ENCODE data around the gene ZNF880.
A peak's percentile ranks its signal among the peaks of the same experiment; 100 is the strongest.
"Not testable (repeated sequence)": the region's sequence is repeated elsewhere in the genome, so short reads cannot be mapped to it uniquely, and the experiment has no call there.

Gene ZNF880

DNA sequence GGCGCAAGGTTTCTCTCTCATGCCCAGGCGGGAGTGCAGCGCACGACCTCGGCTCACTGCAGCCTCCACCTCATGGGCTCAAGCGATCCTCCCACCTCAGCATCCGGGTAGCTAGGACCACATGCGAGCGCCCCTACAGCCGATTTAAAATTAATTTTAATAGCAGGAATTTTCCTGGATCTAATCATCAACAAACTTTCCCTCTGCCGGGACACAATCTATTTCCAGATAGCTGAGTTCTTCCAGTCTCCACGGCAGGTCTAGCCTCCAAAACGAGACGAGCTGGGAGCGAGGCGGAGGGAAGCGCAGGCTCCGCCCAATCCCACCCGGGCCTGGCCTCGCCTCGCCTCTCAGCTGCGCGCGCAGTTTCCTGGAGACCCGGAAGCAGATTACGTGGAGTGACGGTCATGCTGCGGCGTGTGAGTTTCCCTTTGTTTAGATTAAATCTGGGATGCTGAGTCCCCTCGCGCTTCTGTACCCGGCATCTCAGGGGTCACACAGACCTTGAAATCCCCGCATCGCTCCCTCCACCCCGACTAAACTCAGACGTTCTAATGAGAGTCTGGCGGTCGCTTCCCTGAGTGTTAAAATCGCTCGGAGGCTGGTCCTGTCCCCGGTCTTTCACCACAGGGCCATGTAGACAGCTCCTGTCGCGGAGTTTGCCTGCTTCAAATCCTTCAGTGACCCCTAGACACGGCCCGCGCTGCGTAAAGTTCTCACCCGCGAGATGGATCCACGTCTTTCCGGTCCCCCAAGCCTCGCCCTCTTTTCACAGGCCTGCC, at the start of gene ZNF880:
TSS of gene ZNF880 (plus strand) at position 365 of the 782 bp plus-strand sequence. CDS start at position 408, 43 bp downstream.
- peak; percentile 81 to 84 for DNase-seq (ENCODE audit: low read depth in 1 of 2, low spot score in 1 of 2)

DNA sequence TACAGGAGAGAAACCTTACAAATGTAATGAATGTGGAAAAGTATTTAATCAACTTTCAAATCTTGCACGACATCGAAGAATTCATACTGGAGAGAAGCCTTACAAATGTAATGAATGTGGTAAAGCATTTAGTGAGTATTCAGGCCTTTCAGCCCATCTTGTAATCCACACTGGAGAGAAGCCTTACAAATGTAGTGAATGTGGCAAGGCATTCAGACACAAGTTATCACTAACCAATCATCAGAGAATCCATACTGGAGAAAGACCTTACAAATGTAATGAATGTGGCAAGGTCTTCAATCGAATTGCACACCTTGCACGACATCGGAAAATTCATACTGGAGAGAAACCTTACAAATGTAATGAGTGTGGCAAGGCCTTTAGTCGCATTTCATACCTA, 47.3 kb upstream of the ZNF880 start:
- no peak for DNase-seq (ENCODE audit: low read depth in 1 of 2, low spot score in 1 of 2)

DNA sequence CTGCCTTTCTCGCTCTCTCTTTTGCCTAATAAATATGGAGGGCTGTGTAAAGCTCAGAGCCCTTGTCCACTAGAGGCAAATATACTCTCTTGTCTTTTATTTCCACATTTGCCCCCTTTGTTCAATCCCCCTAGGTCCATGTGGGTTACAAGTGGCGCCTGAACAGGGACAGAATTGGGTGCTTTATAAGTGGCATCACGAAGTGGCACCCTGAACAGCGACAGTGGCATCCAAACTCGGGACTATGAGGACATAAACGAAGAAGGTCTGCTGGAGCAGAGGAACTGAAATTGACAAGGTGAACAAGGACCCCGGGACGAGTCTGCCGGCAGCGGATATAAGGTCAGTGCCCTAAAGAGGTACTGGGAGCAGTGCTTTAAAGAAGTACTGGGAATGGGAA, 38.0 kb upstream of the ZNF880 start:
- no peak for DNase-seq (ENCODE audit: low read depth in 1 of 2, low spot score in 1 of 2)

DNA sequence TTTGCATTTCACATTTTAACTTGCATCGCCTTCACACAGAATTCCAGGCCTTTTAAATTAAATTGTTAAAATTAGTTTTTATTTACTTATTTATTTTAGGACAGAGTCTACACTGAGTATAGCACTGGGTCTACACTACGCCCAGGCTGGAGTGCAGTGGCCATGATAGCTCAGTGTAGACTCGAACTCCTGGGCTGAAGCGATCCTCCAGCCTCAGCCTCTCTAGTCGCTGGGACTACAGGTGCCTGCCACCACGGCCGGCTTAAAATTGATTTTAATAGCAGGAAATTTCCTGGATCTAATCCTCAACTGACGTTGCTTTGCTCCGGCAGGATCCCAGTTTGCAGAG, 34.0 kb upstream of the ZNF880 start:
- no peak for DNase-seq (ENCODE audit: low read depth in 1 of 2, low spot score in 1 of 2)

DNA sequence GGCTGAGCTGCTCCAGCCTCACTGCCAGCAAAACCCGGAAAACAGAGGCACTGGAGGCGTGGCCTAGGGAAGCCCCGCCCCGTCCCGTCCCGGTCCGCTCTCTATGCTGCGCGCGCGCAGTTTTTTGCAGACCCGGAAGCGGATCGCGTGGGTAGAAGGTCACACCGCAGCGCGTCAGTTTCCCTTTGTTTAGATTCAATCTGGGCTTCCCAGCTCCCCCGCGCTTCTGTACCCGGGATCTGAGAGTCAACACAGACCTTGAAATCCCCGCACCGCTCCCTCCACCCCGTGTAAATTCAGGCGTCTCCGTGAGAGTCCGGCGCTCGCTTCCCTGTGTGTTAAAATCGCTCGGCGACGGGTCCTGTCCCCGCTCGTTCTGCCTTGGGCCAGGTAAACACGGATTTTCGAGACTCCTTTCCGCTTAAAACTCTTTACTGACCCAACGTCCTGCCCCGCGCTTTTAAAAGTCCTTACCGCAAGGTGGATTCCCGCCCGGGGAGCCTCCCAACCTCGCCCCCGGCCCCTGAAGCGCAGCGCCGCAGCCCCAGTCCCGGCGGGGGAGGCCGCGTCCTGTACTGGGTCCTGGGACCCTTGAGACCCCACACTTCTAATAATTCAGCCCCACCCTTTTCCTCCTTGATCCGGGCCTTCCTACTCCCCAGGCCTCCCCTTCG, 33.5 kb upstream of the ZNF880 start, which contains the start of gene ZNF610:
TSS of gene ZNF610 (plus strand) at position 127 of the 674 bp plus-strand sequence. CDS start 12,930 bp downstream, outside the sequence.
- DNase-seq (ENCODE audit: low read depth in 1 of 2, low spot score in 1 of 2) = peak; percentile 71 to 76

DNA sequence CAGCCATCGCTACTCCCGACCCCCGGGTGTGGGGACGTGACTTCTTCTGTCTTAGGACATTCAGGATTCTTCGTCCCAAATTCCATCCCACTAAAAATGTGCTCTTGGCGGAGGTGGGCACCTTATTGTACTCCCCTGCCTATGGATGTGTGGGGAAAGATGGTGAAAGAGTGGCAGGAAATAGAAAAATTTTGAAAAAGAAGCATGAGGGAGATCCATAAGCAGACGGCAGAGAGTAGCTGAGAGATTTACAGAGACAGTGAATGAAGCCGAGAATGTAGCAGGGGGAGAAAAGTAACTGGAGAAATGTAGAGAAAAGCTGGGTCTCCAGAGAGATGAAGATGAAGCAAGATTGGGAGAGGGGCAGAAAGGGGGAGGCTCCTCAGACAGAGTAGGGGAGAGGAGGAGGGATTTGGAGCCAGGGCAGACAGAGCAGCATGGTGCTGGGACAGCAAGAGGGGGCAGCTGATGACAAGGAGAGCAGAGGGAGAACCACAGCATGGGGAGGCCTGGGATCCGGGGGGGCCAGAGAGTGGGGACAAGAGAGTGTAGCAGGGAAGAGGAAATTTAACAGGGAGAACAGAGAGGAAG, 32.8 kb upstream of the ZNF880 start:
- DNase-seq (ENCODE audit: low read depth in 1 of 2, low spot score in 1 of 2) = no peak

DNA sequence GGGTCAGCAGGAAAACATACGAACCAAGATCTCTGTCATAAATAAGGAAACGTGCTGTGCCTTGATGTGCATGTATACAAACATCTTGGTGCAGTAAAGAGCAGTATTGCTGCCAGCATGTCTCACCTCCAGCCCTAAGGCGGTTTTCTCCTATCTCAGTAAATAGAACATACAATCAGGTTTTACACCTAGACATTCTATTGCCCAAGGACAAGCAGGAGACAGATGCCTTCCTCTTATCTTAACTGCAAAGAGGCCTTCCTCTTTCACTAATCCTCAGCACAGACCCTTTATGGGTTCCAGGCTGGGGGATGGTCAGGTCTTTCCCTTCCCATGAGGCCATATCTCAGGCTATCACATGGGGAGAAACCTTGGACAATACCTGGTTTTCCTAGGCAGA, 30.7 kb upstream of the ZNF880 start:
- not testable (repeated sequence) for DNase-seq (ENCODE audit: low read depth in 1 of 2, low spot score in 1 of 2)

DNA sequence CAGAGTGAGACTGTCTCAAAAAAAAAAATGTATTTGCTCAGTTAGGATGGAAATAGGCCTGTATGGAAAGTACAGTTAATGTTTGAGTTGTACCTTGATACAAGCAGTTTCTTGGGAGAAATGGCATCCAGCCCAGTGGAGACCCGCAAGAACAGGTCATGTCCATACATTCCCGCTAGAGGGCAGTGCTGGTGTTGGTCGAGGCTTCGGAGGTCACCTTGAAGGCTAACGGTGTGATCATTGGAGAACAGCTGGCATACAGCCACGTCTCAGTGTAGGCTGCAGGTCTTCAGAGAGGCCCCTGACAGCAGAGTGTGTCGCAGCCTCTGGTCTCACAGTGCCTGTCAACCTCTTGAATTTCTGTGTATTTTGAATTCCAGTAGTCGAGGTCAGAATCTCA, 26.2 kb upstream of the ZNF880 start:
- DNase-seq (ENCODE audit: low read depth in 1 of 2, low spot score in 1 of 2) = peak in 1 of 2 donors; percentile 21

DNA sequence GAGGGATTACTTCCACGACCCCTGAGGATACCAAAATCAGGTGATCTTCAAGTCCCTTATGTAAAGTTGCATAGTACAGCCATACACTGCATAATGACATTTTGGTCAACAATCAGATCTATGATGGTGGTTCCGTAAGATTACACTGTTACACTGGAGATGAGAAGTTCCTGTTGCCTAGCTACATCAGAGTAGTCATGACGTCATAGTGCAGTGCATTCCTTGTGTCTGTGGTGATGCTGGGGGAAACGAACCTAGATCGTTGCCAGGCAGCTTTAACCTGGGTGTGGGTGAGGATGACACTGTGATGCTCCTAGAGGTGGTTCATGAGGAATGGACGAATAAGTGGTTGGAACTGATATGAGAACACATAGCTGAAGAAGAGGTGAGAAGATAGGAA, 24.6 kb upstream of the ZNF880 start:
- DNase-seq (ENCODE audit: low read depth in 1 of 2, low spot score in 1 of 2) = no peak

DNA sequence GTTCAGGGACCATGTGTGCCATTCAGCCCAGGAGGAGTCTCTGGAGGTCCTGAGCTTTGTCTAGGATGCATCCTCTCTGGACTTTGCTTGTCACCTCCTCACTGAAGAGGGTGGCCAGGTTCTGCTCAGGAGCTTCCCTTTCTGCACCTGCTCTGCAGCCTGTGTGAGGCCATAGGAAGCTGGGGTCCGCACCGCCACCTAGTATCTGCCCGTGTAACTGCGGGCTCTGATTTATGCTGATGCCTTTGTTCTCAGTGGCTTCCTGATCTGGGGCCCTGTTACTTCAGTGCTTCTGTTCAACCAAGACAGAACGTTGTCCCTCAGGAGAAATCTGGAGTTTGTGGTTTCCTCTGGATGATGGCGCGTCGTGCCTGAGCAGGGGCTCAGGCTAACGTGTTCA, 18.2 kb upstream of the ZNF880 start:
- no peak for DNase-seq (ENCODE audit: low read depth in 1 of 2, low spot score in 1 of 2)

DNA sequence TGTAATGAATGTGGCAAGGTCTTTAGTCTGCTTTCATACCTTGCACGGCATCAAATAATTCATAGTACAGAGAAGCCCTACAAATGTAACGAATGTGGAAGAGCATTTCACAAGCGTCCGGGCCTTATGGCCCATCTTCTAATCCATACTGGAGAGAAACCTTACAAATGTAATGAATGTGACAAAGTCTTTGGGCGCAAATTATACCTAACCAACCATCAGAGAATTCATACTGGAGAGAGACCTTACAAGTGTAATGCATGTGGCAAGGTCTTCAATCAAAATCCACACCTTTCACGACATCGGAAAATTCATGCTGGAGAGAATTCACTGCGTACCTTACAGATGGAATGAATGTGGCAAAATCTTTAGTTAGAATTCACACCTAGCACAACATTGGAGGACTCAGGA, 3.3 kb upstream of the ZNF880 start:
- no peak for DNase-seq (ENCODE audit: low read depth in 1 of 2, low spot score in 1 of 2)

DNA sequence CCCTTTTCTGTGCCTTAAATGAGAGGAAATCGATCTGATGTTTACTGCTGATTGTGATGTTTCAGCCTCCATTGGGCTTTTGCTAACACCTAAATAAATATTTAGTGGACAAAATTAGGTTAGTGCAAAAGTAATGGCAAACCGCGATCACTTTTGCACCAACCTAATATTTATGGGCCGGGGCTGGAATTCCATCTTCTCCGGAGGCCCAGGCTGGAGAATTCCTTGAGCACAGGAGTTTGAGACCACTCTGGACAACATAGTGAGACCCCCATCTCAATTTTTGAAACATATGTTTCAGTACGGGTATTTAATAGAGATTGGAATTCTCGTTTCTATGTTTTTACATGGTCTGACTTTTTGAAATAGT, 603 bp downstream of the ZNF880 start:
- no peak for DNase-seq (ENCODE audit: low read depth in 1 of 2, low spot score in 1 of 2)

DNA sequence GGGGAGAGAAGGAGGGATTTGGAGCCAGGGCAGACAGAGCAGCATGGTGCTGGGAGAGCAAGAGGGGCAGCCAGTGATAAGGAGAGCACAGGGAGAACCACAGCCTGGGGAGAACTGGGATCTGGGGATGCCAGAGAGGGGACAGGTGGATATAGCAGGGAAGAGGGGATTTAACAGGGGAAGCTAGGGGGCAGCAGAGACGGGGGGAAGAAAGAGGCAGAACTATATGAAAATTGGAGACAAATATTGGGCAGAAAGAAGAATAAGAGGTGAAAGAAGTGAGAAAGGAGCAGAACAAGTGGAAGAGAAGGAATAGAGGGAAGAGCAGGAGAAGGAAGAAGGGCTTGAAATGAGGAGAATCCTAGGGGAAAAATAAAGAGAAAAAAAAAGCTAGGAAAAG, 21.4 kb downstream of the ZNF880 start:
- DNase-seq (ENCODE audit: low read depth in 1 of 2, low spot score in 1 of 2) = no peak

DNA sequence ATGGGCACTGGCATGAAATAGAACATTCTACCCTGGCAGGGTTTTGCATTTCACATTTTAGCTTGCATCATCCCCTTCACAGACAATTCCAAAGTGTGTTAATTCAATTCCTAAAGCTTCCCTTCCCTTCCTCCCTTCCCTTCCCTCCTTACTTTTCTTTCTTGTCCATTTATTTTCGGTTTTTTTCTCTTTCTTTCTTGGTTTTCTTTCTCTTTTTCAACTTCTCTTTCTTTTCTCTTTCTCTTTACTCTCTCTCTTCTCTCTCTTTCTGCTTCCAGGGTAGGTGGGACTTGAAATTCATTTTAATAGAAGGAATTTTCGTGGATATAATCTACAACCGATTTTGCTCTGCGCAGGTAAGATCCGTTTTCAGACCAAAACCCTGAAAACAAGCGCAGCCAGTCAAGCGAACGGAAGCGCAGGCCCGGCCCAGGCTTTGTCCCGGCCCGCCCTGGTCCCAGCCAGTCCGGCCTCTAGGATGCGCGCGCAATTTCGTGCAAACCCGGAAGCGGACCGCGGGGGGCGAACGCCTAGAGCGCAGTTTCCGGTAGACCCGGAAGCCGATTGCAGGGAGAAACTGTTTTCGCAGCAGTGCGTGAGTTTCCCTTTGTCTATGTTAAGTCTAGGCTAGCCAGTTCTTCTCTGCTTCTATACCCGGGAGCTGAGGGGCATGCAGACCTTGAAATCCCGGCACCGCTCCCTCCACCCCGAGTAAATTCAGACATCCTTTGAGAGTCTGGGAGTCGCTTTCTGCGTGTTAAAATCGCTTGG, 27.8 kb downstream of the ZNF880 start, which contains the start of gene ZNF528:
TSS of gene ZNF528 (plus strand) at position 540 of the 771 bp plus-strand sequence. CDS start 4,165 bp downstream, outside the sequence.
- DNase-seq (ENCODE audit: low read depth in 1 of 2, low spot score in 1 of 2) = peak; percentile 88 to 93

DNA sequence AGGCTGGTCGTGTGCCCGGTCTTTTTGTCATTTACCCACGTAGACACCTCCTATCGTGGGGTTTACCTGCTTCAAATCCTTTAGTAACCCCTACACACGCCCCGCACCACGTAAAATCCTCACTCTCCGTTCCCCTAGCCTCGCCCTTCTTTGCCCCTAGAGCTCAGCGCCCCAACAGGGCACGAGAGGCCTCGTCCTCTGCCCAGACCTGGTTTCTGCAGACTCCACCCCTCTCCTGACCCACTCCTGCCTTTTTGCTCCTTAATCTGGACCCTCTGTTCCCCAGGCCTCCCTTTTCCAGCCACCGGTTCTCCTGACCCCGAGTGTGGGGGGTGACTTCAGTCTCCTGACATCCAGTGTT, 28.3 kb downstream of the ZNF880 start:
- DNase-seq (ENCODE audit: low read depth in 1 of 2, low spot score in 1 of 2) = no peak

DNA sequence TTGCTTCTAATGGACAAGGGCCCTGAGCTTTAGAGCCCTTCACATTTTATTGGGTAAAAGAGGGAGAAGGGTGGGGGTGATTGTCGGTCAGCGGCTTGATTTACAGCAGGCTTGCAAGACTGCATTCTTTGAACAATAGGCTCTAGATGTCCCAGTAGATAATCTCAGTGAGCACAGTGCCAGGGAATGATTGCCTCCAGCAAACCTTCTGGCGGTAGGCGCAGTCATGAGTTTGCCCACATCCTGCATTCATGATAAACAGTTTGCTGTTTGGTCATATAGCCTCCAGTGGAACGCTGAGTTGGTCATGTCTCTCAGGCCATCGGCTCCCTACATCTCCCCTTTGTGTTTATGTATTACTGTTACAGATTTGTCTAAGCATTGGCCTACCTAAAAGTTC, 40.6 kb downstream of the ZNF880 start:
- no peak for DNase-seq (ENCODE audit: low read depth in 1 of 2, low spot score in 1 of 2)

DNA sequence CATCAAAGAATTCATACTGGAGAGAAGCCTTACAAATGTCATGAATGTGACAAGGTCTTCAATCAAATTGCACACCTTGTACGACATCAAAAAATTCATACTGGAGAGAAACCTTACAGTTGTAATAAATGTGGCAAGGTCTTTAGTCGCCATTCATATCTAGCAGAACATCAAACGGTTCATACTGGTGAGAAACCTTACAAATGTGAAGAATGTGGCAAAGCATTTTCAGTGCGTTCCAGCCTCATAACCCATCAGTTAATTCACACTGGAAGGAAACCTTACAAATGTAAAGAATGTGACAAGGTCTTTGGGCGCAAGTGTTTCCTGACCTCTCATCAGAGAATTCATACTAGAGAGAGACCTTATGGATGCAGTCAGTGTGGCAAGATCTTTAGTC, 46.0 kb downstream of the ZNF880 start:
- no peak for DNase-seq (ENCODE audit: low read depth in 1 of 2, low spot score in 1 of 2)

DNA sequence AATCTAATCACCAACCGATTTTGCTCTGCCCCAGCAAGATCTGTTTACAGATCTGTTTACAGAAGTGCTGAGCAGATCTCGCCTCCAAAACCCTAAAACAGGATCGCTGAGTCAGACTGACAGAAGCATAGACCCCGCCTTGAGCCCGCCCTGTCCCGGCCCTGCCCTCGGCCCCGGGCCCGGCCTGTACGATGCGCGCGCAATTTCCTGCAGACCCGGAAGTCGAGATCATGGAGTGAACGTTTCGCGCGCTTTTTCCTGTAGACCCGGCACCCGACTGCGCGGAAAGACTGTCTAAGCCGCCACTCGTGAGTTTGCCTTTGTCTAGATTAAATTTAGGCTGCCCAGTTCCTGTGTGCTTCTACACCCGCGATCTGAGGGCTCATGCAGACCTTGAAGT, 59.2 kb downstream of the ZNF880 start, which contains the start of gene ZNF534:
TSS of gene ZNF534 (plus strand) at position 212 of the 400 bp plus-strand sequence. CDS start 2,327 bp downstream, outside the sequence.
- DNase-seq (ENCODE audit: low read depth in 1 of 2, low spot score in 1 of 2) = no peak
